HG02759 (cell line): Measurements from ENCODE around the gene GXYLT2.
A peak's percentile ranks its signal among the peaks of the same experiment; 100 is the strongest.
"Not testable (repeated sequence)": the region's sequence is repeated elsewhere in the genome, so short reads cannot be mapped to it uniquely, and the experiment has no call there.

Experiments used
- ATAC-seq: cut with Tn5 transposase; IDR thresholded peaks from one replicate; pipeline ENCODE4 v1.9.1; 2021; ENCODE audit warnings: mild to moderate bottlenecking, moderate library complexity; ENCODE audit not compliant: unreplicated experiment

Gene GXYLT2

DNA sequence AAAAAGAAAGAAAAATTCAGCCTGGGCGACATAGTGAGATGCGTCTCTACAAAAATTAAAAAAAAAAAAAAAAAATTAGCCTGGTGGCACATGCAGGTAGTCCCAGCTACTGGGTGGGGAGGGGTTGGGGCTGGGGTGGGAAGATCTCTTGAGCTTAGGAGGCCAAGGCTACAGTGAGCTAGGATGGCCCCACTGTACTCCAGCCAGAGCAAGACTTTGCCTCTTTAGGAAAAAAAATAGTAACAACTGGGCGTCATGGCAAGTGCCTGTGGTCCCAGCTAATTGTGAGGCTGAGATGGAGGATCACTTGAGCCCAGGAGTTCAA, 84.8 kb downstream of the GXYLT2 start:
- no peak for ATAC-seq

DNA sequence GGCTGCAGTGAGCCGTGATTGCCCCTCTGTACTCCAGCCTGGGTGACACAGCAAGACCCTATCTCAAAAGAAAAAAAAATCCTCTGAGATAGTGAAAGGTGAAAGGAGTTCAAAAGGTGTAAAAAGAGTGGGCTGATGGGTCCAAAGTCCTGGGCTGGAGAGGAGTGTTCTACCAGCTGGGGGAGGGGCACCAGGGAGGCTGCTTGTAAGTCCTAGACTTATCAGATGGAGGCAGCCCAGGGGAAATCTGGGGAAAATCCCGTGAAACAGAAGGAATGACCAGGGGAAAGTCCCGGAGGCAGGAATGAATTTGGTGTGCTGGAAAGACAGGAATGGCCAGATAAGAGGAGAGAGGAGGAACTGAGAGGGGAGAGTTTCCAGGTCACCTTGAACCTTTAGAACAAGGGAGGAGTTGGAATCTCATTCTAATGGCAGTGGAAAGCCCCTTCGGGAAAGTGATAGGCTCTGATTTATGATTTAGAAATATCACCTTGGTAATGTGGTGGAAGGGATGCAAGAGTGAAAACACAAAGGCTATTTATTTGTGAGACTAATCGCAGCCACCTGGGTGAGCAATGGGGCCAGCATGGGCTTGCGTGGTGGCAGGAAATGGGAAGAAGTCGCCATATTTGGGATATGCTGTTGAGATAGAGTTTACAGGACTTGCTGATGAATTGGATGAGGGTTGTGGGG, 85.3 kb downstream of the GXYLT2 start:
- ATAC-seq = no peak

DNA sequence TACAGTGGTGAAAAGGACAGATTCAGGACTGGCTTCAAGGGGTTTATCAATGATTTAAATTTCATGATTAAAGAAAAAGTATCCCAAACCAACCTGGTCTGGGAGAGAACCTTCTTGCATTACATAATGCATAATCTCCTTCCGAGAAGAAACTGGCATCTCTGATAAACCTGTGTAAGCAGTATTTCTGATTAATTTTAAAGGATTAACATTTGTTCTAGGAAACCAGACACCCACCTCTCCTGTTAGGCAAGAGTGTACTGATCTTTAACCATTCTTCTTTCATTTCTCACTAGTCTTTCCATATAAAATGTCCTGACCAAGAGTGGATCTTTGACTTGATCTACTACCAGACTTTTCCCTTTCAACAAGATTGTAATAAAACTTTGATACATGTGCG, 85.9 kb downstream of the GXYLT2 start:
- no peak for ATAC-seq

DNA sequence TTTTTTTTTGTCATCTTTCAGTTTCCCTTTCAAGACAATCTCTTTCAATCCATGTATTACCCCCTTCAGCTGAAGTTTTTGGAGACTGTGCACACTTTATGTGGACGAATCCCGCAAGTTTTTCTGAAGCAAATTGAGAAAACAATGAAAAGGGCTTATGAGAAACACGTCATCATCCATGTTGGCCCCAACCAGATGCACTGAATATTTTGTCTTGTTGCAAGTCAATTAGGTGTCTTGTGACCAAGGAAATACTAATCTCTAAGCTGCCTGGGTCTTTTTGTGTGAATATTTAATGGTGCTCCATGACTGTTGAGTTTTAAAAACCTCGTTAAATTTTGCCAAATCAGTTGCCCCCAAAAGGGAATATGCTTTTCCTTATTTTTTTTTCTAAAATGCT, 87.1 kb downstream of the GXYLT2 start:
- ATAC-seq = no peak

DNA sequence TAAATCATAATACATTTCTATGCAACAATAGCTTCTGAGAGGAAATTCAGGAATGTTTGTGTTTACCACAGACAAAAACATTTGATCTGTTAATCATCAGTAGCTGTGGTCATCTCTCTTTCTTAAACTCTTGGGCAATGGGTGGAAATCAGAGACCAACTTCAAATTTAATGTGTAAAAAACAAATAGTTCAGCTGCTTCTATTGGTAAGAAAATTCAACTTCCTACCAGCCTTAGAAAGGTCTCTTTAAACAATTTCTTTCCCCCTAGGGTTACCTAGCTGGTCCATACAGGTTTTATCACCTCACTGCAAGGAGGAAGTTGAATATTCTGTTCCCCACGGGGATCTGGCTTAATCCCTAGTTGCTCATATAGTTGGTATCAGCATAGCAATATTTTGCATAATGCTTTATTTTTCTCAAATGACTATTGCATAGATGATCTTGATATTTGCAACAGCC, 88.5 kb downstream of the GXYLT2 start:
- no peak for ATAC-seq

DNA sequence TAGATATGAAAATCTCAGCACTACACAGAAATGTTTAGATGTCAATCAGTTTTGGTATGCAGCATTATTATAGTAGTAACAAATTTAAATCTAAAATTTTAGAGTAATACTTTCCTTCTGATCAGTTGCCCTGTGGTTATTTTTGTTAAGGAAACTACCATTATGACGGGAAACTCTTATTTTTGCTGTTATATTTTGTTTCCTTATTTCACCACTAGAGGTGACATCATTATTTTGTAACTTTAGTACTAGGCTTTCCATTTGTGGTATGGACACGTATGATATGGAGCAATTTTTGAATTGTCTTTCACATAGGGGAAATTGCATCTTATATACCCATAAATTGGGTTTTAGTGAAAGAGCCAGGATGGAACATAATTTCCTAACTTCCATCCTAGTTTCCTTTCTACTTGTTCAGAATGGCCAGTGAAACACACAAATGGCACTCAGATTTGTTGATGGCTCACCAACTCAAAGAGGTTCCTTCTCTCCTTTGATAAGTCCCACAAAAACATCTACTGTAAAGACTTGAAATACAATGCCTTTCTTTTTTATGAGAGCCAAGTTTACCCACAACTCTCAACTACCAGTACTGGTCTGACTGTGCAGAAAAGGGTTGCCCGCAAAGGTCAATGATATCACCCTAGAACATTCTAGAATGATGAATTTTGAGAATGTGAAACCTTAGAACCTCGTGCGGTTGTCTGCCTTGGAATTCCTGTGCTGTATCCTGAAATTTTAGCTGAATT, 89.4 kb downstream of the GXYLT2 start:
- ATAC-seq = peak; percentile 63

DNA sequence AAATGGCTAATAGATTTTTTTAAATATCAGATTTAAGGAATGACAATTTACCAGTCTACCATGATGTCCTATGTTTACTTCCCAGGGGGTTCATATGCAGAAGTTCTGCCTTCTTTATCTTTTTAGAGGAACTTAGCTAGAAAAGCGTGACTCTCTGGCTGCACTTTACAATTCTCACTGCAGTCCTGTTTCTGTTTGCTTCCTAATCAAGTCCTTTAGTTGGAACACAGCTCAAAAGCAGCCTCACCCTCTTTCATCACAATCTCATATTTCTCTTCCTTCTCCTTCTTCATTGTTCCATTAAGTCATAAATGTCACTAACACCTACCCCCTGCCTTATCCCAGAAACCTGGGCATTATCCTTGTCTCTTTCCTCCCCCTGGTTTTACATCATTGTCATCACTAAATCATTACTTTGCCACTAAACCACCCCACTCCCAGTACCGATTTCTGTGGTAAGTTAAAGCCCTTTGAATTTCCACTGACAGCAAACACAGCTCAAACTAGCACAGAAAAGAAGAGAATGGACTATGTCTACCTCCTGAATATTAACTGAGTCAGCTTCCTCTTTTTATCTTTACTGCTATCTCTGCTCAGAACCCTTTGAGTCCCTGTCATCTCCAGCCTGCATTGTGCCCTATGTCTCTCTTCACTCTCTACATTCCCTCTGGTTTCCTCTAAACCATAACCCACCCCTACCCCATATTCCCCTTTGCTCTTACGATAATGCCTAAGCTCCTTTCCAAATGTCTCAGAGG, 94.9 kb downstream of the GXYLT2 start:
- ATAC-seq = no peak

DNA sequence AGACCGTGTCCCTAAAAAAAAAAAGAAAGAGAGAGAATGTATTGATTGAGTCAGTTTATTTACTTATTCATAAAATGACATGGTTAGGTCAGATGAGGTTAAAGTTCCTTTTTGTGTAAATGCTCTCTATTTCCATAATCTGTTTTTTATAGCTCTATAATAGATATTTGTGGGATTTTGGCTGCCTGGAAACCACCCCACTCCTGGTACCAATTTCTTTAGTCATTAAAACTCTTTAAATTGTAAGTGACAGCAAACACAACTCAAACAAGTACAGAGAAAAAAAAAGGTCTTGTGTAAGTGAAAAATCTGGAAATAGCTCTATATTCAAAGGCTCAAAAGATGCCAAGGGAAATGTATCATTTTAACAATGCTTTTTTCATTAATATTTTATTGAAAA, 97.7 kb downstream of the GXYLT2 start:
- ATAC-seq = no peak

DNA sequence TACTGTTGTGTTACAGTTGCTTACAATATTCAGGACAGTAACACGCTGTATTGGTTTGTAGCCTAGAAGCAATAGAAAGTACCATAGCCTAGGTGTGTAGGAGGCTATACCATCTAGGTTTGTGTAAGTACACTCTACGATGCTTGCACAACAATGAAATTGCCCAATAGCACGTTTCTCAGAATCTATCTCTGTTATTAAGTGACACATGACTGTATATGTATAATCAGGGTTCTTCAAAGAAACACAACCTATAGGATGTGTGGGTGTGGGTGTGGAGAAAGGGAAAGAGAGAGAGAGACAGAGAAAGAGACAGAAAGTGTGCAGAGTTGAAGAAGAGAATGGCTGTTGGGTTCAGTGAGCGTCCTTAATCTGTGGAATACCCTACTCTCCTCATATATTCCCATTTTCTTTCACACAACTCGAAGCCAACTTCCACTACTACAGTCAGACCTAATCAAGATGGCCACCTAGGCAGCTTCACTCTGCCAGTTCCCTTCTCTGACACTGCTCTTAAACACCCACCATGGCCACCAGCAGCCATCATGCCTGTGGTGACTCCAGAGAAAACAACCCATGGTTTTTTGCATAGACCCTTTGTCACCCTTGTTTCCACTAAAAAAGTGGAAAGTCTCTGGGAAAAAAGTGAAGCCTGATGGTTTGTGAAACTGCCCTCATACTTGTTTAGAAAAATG, 103.0 kb downstream of the GXYLT2 start:
- no peak for ATAC-seq

DNA sequence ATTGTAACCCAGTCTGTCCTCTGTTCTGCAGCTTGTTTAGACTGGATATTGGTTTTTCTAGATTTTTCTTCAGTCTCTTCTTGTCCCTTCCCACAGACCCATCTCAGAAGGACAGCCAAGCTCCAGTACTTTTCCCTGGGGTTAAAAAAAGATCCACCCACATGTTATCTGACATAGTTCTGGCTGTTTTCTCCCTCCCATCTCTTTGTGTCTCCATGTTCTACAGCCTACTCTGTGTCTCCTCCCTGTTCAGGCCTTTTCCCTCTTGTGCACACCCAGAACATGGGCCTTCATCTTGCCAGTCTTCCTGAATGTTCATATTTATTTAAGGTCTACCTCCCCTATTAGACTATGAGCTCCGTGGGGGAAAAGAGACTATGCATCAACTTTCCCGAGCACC, 103.7 kb downstream of the GXYLT2 start:
- ATAC-seq = no peak

DNA sequence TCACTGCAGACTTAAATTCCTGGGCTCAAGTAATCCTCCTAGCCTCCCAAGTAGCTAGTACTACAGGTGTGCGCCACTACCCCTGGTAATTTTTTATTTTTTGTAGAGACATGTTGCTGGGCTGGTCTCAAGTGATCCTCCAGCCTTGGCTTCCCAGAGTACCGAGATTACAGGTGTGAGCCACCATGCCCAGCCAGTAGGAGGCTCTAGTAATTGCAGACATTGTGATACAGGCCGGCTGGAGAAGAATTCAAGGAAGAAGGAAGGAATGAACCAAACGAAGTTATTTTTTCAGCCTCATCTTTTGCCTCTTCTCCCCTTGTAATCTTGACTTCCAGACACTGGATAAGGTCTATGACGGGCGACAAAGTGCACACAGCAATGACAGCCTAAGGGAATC, 105.5 kb downstream of the GXYLT2 start:
- no peak for ATAC-seq

DNA sequence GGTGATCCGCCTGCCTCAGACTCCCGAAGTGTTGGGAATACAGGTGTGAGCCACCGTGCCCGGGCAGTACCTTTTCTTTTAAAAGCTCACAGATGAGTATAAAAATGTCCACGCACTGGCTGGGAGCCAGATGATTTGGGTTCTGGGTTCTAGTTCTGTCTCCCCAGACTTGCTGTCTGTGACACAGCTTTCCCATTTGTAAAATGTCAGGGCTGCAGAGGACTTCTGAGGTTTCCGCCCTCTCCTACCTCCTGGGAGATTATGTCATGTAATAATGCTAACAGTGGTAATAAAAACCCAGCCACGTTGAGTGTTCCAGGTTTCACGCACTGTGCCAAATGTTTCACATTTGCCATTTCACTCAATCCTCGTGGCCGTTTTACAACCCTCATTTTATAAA, 107.5 kb downstream of the GXYLT2 start:
- no peak for ATAC-seq

DNA sequence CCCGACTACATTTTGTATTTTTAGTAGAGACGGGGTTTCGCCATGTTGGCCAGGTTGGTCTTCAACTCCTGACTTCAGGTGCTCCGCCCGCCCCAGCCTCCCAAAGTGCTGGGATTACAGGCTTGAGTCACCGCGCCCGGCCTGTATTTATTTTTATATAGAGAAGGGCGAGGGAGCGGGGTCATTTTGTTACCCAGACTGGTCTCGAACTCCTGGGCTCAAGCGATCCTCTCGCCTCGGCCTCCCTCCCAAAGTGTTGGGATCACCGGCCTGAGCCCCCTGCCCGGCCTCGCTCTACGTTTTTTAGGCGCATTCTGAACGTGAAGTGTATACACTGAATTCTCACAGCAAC, 108.3 kb downstream of the GXYLT2 start:
- no peak for ATAC-seq

DNA sequence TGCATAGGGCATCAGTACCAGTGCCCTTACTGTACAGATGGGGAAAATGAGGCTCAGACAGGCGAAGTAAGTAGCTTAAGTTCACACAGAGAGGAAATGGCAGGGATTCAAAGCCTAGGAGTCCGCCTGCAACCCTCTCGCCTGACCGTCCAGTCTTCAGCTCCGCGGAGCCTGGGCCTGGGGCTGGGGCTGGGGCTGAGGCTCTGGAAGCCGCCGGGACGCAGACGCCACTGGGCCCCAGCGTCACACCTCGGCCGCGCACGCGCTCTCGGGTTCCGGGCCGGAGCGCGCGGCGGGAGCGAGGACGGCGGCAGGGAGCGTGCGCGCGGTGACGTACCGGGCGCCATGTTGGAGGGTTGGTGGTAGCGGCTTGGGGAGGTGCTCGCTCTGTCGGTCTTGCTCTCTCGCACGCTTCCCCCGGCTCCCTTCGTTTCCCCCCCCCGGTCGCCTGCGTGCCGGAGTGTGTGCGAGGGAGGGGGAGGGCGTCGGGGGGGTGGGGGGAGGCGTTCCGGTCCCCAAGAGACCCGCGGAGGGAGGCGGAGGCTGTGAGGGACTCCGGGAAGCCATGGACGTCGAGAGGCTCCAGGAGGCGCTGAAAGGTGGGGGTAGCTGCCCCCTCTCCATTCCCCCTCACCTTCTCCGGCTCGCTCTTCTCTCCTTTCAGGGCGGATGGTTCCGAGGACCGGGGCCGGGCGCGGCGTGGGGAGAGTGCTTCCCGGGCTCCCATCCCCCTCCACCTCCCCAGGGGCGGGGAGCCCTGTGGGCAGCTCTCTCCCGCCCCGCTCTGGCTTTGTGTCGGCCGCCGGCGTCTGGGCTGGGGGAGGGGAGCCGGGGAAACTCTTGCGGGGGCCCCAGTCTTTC, 108.9 kb downstream of the GXYLT2 start, which contains the start of gene PPP4R2:
Gene PPP4R2, plus strand, starts transcription at position 339 of the 861 bp plus-strand sequence. Its CDS starts 227 bp downstream, at position 566.
- ATAC-seq = peak; percentile 93

DNA sequence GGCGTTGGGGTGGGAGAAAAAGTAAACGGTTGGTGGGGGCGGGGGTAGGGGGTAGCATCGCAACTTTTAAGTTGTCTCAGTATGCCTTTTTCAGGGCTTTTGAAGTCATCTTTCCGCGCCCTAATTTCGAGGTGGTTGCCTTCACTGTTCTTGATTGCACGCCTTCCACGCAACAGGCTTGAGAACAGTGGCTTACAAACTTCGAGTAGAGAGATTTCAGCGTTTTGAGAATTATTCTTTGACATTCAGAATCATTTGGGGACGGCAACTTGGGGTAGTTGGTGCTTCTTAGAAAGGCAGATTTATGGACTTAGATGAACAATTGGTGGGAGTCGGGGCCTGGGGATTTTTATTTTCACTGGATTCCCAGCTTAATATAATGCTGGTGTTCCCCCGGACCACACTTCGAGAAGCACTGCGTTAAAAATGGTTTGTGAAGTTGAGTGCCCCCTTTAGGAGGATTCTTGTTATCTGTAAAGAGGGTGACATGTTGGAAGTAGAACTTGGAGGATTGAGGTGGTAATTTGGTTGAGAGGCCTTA, 109.6 kb downstream of the GXYLT2 start:
- ATAC-seq = peak; percentile 5

DNA sequence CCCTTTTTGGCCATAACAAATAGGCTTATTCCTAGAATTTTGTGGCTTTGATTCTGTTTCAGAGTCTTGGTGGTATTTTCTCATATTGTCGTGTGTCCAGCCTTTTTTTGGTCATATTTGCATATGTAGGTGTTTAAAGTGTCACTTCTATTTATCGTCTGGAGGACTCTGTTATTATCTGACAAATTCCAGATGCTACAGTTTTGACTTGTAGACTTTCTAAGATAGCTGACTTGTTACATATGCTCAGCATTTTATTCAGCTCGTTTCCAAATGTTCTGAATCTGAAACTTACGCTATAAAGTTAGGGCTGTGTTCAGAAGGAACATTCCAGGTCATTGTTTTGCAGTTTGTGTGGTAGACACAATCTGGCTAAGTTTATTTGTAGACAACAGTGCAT, 110.6 kb downstream of the GXYLT2 start:
- no peak for ATAC-seq

DNA sequence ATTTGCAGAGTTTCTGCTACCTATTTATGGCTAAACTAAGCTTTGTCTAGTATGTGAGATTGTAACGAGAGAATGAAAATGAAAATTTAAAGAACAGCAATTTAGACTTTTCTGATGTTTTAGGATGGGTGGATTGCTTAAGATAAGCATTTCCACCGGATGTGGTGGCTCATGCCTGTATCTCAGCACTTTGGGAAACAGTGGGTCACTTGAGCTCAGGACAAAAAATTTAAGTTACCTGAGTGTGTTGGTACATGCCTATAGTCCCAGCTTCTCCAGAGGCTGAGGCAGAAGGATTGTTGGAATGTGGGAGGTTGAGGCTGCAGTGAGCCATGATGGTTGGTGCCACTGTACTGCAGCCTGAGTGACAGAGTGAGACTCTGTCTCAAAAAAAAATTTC, 112.1 kb downstream of the GXYLT2 start:
- ATAC-seq = no peak

DNA sequence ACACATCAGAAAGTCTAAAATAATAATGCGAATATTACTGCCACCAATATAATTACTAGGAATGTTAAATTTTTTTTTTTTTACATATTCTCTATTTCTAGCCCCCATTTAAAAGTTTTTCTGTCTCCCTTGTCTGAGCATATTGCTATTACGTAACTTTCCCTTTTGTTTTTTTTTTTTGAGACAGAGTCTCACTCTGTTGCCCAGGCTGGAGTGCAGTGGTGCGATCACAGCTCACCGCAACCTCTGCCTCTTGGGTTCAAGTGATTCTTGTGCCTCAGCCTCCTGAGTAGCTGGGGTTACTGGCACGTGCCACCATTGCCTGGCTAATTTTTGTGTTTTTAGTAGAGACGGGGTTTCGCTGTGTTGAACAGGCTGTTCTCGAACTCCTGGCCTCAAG, 115.2 kb downstream of the GXYLT2 start:
- ATAC-seq = not testable (repeated sequence)

DNA sequence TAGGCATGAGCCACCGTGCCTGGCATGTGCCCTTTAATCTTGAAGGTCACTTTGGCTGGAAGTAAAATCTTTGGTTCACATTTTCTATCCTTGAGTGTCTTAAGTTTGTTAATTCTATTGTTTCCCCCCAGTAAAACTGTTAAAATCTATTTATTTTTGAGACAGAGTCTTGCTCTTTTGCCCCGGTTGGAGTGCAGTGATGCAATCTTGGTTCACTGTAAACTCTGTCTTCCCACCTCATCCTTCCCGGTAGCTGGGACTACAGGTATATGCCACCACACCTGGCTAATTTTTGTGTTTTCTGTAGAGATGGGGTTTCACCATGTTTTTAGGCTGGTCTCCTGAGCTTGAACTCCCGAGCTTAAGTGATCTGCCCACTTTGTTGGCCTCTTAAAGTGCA, 116.5 kb downstream of the GXYLT2 start:
- ATAC-seq = no peak
